Embryonic facial prominence (tissue), 1 donor: ENCODE measurements around the gene MRPS5.
"Not testable (repeated sequence)": the region's sequence is repeated elsewhere in the genome, so short reads cannot be mapped to it uniquely, and the experiment has no call there.

Experiments used
- DNase-seq: peaks from one replicate; pipeline ENCODE4 v3.0.0-alpha.2; 2016; ENCODE audit errors: extremely low spot score

MRPS5 gene

GRCh38 chr2:95121407-95122196, at the start of gene MRPS5:
Gene MRPS5, minus strand, starts transcription at chr2:95121808. Its CDS starts 17 bp downstream, at chr2:95121791.
- DNase-seq = peak; percentile 52

- DNase-seq = no peak
Observed at GRCh38 chr2:95166065-95166763, 44.6 kb upstream of the MRPS5 start.

DNA sequence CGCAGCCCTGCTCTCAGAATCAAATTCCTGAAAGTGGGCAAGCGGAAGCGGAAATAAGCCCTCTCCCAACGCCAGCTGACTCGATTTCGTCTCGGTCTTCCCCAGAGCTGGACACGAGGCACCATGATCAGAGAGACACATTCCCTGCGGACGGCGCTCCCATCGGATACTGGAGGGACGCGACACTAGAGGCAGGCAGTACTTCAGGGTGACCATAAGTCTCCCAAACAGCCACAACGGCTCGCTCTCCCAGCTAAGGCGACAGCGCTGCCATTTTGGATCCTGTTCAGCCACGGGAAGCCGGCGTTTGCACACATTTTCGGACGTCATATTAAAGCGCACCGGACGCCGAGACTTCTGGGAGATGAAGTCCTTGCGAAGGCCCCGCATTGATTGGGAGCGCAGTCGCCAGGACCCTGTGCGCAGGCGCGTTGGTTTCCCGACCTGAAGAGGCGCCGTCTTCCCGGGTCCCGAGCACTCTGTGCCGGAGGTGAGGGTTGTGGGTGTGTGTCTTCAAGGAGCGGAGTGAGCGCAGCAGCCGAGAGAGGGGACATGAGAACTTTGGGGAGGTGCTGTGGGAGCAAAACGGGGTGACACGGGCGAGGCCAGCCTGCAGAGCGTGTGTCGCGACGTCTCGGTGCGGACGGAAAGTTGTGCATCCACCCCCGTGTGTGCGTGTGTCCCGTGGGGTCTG, 43.9 kb upstream of the MRPS5 start, which contains the start of gene ZNF2:
Gene ZNF2, plus strand, starts transcription at position 439 of the 694 bp plus-strand sequence. CDS start 10,418 bp downstream, outside the sequence.
- DNase-seq = peak; percentile 96

GRCh38 chr2:95165030-95165370, 43.4 kb upstream of the MRPS5 start:
- DNase-seq = no peak

- peak; percentile 27 for DNase-seq
Observed at GRCh38 chr2:95159690-95160449, 38.3 kb upstream of the MRPS5 start, which contains the start of gene ZNF514. Gene ZNF514, minus strand, starts transcription at chr2:95159848. Its CDS starts 6,595 bp downstream, at chr2:95153253.

DNA sequence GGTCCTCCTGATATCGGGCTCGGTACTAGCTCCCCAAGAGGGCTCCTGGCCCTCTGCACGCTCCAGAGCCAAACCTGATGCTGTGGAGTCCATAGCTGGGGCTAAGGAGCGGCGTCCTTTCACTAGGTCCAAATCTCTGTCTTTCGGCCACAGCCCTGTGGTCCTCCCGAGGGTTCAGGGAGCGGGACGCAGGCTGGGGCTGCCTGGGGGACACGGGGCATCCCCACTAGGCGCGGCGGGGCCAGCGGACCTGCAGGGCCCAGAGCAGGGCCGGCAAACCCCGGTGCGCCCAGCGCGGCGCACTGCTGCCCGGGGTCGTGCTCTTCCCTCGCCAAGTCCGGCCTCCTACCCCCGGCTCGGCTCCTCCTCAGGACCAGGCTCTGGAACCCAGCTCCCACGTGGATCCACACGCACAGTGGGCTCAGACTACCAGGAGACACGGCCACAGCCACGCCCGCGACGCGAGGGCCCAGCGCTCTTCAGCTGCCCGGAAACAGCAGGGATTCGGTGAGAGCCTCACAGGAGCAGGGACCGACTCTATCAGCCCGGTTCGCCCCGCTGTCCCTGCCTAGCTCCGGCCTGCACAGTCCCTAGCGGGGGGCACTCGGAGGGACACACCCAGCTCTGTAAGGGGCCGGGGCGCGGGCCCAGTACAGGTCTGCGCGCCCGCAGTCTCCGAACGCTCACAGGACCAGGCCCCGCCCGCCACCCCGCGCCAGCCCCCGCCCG, 37.4 kb upstream of the MRPS5 start:
- DNase-seq = no peak

DNA sequence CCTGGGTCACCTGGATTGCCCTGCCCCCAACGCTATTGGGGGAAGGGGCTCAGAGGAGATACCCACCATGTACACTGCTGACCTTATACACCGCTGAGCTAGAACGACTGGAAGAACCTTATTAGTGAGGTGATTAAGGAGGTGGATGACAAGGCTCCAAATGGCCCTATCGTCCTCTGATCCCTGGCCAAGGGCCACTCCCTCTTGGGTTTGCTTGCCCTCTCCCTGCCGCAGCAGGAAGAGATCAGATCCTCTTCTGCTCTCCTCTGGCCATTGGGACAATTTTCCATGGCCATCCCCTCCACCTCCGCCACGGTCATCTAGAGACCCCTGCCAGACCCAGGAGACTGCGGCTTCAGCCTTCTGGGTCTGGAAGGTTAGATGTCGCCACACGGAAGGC, 36.8 kb upstream of the MRPS5 start:
- no peak for DNase-seq

DNA sequence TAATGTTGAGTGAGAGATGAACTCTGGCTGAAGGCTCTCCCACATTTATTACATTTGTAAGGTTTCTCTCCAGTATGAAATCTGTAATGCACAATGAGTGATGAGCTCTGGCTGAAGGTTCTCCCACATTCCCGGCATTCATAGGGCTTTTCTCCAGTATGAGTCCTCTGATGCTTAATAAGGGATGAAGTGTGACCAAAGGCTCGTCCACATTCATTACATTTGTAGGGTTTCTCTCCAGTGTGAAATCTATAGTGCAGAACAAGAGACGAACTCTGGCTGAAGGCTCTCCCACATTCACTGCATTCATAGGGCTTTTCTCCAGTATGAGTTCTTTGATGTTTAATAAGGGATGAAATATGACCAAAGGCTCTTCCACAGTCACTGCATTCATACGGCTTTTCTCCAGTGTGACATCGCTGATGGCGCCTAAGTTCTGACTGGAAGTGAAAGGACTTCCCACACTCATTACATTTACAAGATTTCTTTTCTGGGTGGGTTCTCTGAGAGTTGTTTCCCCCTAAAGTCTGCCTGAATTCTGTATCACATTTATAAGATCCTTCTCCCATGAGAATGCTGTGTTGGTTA, 27.9 kb upstream of the MRPS5 start:
- DNase-seq = no peak

DNA sequence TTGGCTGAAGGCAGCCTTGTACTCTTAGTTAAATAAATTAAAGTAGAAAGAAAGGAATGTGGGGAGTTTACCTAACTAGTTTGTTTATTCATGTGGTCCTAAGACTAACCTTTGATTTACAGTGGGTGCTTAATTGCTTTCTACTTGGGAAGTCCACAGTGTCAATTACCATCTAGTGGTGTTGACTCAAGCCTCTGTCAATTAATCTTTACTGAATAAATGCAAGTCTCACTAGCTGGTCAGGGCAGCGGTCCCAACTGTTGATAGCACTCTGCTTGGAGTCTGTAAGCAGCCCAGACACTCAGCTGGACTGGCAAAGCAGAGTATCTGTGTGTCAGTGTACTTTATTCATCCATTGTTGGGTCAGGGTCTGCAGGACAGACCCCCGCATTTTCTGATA, 22.2 kb upstream of the MRPS5 start:
- DNase-seq = no peak

- no peak for DNase-seq
Observed at GRCh38 chr2:95138702-95139101, 17.1 kb upstream of the MRPS5 start.

GRCh38 chr2:95122197-95122551, 566 bp upstream of the MRPS5 start:
- DNase-seq = no peak

GRCh38 chr2:95121093-95121406, 558 bp downstream of the MRPS5 start:
- no peak for DNase-seq

GRCh38 chr2:95115418-95115817, 6.2 kb downstream of the MRPS5 start:
- no peak for DNase-seq

DNA sequence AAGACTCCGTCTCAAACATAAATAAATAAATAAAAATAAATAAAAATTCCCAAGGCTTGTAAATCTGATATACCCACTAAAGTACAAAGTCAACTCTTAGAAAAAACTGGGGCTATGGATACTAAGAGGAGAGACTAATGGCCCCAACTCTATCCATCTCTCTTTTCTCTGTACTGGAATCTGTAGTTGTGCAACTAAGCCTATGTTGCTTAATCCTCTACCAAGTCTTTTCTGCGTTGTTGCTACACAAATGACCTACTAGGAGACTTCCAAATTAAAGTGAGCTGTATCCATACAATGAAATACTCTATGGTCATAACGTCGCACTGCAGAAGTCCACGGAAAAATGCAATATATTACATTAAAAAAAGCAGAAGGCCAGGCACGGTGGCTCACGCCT, 8.1 kb downstream of the MRPS5 start:
- DNase-seq = no peak

- no peak for DNase-seq
Observed at GRCh38 chr2:95110395-95110794, 11.2 kb downstream of the MRPS5 start.

GRCh38 chr2:95109260-95109659, 12.3 kb downstream of the MRPS5 start:
- no peak for DNase-seq

- no peak for DNase-seq
Observed at GRCh38 chr2:95106081-95106480, 15.5 kb downstream of the MRPS5 start.

DNA sequence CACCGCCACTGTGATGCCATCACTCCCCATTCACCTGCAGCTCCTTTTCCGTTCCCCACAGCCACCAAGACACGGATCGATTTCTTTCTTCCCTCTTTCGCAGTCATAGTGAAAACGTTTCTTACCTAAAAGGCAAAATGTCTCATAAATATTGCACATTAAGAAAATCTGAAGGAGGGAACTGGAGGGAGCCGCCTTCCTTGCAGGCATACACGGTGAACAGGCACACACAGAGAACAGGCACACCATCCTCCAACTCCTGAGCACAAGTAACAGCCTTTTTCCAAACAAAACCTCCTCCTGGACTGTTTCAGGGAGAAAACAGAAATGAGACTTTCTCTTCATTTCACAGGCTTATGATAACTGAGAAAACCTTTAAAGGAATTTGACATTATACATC, 17.0 kb downstream of the MRPS5 start:
- DNase-seq = no peak

DNA sequence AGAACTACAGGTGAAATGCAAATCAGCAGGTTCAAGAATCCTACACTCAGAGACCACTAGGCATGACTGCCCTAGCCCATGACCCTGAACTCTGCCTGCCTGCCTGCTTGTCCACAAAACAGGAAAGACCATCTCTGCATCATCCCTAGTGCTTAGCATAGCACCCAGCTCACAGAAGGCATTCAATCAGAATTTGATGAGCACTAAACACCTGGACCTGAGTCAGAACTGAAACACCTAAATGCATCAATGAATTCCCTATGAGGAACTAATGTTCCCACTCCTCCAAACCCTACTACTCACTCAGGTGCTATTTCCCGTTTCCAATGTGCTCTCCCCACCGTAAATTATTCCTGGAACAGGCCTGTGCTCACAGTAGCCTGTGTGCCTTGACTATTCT, 21.7 kb downstream of the MRPS5 start:
- no peak for DNase-seq

- not testable (repeated sequence) for DNase-seq
Observed at GRCh38 chr2:95098273-95098672, 23.3 kb downstream of the MRPS5 start.
